Measurements from ENCODE around the gene LSM8.
"Not testable (repeated sequence)": the region's sequence is repeated elsewhere in the genome, so short reads cannot be mapped to it uniquely, and the experiment has no call there.

LSM8 gene

DNA sequence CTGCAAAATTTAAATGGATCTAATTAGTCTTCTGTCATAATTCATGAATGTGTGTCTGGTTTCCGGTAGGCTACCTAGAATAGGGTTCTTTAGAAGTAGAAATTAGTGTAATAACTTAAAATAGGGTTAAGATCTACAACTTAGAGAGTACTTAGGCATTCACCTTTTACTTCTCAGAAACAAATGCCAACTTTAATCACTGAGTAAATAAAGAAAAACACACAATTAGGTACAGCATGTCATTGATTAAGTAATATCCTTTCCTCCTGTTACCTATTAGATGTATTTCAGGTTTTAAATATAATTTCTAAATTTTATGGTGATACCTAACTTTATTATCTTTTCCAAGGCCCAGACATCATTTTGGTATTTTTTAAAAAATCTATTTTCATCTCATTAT is 49.8 kb downstream of the LSM8 start:
- TF ChIP-seq, protein P1, sequence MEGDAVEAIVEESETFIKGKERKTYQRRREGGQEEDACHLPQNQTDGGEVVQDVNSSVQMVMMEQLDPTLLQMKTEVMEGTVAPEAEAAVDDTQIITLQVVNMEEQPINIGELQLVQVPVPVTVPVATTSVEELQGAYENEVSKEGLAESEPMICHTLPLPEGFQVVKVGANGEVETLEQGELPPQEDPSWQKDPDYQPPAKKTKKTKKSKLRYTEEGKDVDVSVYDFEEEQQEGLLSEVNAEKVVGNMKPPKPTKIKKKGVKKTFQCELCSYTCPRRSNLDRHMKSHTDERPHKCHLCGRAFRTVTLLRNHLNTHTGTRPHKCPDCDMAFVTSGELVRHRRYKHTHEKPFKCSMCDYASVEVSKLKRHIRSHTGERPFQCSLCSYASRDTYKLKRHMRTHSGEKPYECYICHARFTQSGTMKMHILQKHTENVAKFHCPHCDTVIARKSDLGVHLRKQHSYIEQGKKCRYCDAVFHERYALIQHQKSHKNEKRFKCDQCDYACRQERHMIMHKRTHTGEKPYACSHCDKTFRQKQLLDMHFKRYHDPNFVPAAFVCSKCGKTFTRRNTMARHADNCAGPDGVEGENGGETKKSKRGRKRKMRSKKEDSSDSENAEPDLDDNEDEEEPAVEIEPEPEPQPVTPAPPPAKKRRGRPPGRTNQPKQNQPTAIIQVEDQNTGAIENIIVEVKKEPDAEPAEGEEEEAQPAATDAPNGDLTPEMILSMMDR (IDR thresholded peaks at IDR 0.05; ENCODE audit: insufficient read depth, low read length, missing control alignments), result no peak
- ChIA-PET CTCF (no interaction called here), POLR2A (no interaction called here)
- no peak for DNase-seq (ENCODE audit: low read depth, low spot score)
- H3K4me3 ChIP-seq (ENCODE audit: low read depth, low read length), result no peak overlapping the region

DNA sequence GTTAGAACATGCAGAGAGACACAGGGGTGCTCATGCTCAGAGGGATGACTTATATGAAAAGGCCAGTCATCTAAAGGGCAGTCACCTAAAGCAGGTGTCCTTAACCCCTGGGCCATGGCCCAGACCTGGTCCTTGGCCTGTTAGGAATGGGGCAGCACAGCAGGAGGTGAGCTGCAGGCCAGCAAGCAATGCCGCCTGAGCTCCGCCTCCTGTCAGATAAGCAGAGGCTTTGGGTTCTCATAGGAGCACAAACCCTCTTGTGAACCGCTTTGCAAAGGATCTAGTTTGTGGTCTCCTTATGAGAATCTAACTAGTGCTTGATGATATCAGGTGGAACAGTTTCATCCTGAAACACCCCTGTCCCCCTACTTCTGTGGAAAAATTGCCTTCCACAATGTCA is 55.0 kb downstream of the LSM8 start:
- no peak for DNase-seq (ENCODE audit: low read depth, low spot score)
- ChIA-PET POLR2A (no interaction called here), CTCF (no interaction called here)
- no peak overlapping the region for H3K4me3 ChIP-seq (ENCODE audit: low read depth, low read length)
- TF ChIP-seq, protein P1 (IDR thresholded peaks at IDR 0.05; ENCODE audit: insufficient read depth, low read length, missing control alignments), result no peak

DNA sequence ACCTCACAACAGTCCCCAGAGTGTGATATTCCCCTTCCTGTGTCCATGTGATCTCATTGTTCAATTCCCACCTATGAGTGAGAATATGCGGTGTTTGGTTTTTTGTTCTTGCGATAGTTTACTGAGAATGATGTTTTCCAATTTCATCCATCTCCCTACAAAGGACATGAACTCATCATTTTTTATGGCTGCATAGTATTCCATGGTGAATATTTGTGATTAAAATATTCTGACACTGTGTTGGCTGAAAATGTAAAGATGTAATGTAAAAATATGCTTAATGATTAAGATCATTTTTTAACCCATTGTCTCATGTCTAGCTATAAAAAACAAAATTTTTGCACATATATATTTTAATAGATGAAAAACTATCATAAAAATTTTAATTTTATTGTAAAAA is 56.4 kb downstream of the LSM8 start:
- H3K4me3 ChIP-seq (ENCODE audit: low read depth, low read length); DNase-seq (ENCODE audit: low read depth, low spot score); POLR2A ChIA-PET; CTCF ChIA-PET: not testable (repeated sequence)

All from AG04449 (cell line).